ENCODE data around the gene EXOC6B.

DNA sequence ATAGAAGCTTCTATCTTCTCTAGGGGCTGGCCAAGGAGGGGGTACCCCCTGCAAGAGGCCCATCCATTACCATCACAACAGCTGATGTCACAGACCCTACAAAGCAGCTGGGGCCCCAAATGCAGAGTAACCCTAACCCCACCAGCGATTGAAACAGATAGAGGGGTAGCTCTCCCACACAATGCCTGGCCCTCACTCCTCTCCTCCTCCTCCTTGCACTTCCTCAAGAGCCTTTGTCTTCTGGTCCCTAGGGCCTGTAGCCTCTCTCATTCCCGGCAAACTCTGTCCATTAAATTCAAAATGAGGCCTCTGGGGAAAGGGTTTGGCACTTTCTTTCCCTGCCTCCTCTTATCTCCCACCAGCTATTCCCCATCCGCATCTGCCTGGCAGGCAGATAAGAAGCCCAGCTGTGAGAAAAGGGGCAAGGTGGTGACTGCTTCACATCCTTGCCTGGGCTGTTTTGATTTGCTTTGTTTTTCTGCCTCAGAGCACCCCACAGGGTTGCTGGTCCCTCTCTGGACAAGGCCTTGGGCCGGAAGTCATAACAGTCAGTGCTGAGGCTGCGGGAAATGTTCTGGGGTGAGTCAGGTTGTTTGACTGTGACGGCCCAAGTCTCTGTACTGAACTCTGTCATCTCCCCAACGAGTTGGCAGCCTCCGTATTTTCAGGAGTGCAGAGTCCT, 652.1 kb downstream of the EXOC6B start:
- TF ChIP-seq EZH2 (optimal IDR thresholded peaks at IDR 0.05; ENCODE audit: low read depth, low read length) = no peak
- TF ChIP-seq, protein P1, sequence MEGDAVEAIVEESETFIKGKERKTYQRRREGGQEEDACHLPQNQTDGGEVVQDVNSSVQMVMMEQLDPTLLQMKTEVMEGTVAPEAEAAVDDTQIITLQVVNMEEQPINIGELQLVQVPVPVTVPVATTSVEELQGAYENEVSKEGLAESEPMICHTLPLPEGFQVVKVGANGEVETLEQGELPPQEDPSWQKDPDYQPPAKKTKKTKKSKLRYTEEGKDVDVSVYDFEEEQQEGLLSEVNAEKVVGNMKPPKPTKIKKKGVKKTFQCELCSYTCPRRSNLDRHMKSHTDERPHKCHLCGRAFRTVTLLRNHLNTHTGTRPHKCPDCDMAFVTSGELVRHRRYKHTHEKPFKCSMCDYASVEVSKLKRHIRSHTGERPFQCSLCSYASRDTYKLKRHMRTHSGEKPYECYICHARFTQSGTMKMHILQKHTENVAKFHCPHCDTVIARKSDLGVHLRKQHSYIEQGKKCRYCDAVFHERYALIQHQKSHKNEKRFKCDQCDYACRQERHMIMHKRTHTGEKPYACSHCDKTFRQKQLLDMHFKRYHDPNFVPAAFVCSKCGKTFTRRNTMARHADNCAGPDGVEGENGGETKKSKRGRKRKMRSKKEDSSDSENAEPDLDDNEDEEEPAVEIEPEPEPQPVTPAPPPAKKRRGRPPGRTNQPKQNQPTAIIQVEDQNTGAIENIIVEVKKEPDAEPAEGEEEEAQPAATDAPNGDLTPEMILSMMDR (IDR thresholded peaks at IDR 0.05; ENCODE audit: low read length) = no peak

All from MM.1S (cell line).